Tibial artery (tissue), 4 donors: ENCODE measurements around the gene SLC44A3.

Source experiments
- DNase-seq, 2 donors: peaks; one replicate each; pipeline ENCODE4 v3.0.0-alpha.2; 2019
- H3K27ac ChIP-seq, 2 donors: fragments of 200-600 bp; sonication (generic) in 1 of 2; 1 replicate in 1 of 2; 2 replicates in 1 of 2; pipeline ENCODE4 v1.5.1; 2018 to 2019; ENCODE audit warnings: mild to moderate bottlenecking in 1 of 2
- H3K27me3 ChIP-seq, 2 donors: fragments of 200-600 bp; sonication (generic) in 1 of 2; one replicate each; pipeline versions ENCODE4 v1.5.1 to v1.6.0; 2016 to 2019
- H3K36me3 ChIP-seq, 3 donors: fragments of 200-600 bp; sonication (generic) in 2 of 3; one replicate each; pipeline ENCODE4 v1.5.1; 2016 to 2019; ENCODE audit warnings: mild to moderate bottlenecking in 2 of 3
- H3K4me1 ChIP-seq, 4 donors: fragments of 200-600 bp; sonication (generic) in 2 of 4; 1 replicate in 3 of 4; 2 replicates in 1 of 4; pipeline ENCODE4 v1.5.1; 2016 to 2019
- H3K4me3 ChIP-seq, 2 donors: fragments of 200-600 bp; sonication (generic) in 1 of 2; 1 replicate in 1 of 2; 2 replicates in 1 of 2; pipeline ENCODE4 v1.5.1; 2018 to 2019; ENCODE audit warnings: mild to moderate bottlenecking in 2 of 2
- H3K9me3 ChIP-seq, 3 donors: fragments of 200-600 bp; sonication (generic) in 1 of 3; one replicate each; pipeline ENCODE4 v1.5.1; 2016 to 2019
- intact Hi-C: fragments of 100-400 bp; cut with DNase I; formaldehyde crosslinking; loops from one replicate; pipeline ENCODE4 v1.15.0; 2023; ENCODE audit warnings: low total_unique reads
- TF ChIP-seq, protein P1 (sequence below), 2 experiments: fragments of 200-600 bp in 1 of 2; fragments of 450-650 bp in 1 of 2; IDR thresholded peaks; one replicate each; pipeline ENCODE4 v1.5.1; 2017 to 2019; ENCODE audit warnings: antibody characterized with exemption in 2 of 2, mild to moderate bottlenecking in 1 of 2, moderate library complexity in 1 of 2

The SLC44A3 gene

DNA sequence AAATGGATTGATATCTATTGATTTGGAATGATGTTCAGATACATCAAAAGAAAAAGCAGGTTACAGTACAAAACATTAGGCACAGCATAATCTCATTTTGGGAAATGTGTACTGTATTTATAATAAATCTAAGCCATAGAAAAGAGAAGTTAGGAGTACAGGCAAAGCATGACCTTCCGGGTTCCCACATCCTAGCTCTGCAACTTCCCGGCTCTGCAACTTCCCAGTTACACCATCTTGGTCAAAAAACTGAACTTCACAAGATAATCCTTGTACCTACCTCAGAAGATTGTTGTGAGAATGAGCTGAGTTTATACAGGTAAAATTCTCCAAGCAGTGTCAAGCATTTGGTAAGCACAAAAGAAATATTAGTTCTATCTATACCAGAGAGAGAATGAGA is 21.7 kb upstream of the SLC44A3 start:
- TF ChIP-seq, protein P1, sequence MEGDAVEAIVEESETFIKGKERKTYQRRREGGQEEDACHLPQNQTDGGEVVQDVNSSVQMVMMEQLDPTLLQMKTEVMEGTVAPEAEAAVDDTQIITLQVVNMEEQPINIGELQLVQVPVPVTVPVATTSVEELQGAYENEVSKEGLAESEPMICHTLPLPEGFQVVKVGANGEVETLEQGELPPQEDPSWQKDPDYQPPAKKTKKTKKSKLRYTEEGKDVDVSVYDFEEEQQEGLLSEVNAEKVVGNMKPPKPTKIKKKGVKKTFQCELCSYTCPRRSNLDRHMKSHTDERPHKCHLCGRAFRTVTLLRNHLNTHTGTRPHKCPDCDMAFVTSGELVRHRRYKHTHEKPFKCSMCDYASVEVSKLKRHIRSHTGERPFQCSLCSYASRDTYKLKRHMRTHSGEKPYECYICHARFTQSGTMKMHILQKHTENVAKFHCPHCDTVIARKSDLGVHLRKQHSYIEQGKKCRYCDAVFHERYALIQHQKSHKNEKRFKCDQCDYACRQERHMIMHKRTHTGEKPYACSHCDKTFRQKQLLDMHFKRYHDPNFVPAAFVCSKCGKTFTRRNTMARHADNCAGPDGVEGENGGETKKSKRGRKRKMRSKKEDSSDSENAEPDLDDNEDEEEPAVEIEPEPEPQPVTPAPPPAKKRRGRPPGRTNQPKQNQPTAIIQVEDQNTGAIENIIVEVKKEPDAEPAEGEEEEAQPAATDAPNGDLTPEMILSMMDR (IDR thresholded peaks at IDR 0.05): no peak
- no peaks in the 10 kb centered on the region for H3K36me3 ChIP-seq
- no peaks in the 10 kb centered on the region for H3K27me3 ChIP-seq
- no peaks in the 10 kb centered on the region for H3K9me3 ChIP-seq
- no peak overlapping the region for H3K27ac ChIP-seq
- H3K4me3 ChIP-seq: no peak overlapping the region
- DNase-seq: no peak
- intact Hi-C loops: loop anchor here (10.0 kb wide), 1 partner anchor 154 kb away; no protein-coding TSS in a partner anchor
- H3K4me1 ChIP-seq: peaks cover 0 to 36% (median 11%) of the 10 kb centered on the region in 4 donors

DNA sequence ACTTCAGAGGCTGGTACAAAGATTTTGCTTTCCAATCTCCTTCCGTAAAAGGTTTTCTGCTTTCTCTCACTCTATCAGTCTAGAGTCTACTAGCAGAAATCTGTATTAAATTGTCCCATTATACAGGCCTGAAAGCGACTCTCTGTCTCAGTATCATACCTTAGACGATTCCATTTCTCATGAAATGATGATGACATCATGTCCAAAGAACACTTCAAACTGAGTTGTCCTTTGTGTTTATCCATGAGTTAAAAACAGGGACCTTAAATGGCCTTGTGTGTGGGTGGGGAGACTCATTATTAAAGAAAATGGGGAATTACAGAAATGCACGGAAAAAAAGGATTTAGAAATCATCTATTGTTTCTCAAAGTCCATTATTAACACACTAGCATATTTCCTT is 21.0 kb upstream of the SLC44A3 start:
- Histone ChIP-seq H3K4me3 (no peak overlapping the region), H3K9me3 (no peaks in the 10 kb centered on the region), H3K27ac (no peak overlapping the region), H3K27me3 (no peaks in the 10 kb centered on the region), H3K36me3 (no peaks in the 10 kb centered on the region), H3K4me1 (peaks cover 0 to 29% (median 8%) of the 10 kb centered on the region in 4 donors)
- no peak for DNase-seq
- intact Hi-C loops: loop anchor here (10.0 kb wide), 1 partner anchor 154 kb away; no protein-coding TSS in a partner anchor
- TF ChIP-seq, protein P1 (IDR thresholded peaks at IDR 0.05): no peak

GRCh38 chr1:94801919-94802546 is 18.1 kb upstream of the SLC44A3 start:
- TF ChIP-seq, protein P1 (IDR thresholded peaks at IDR 0.05): peak; percentile 42 to 49
- peak overlapping the region; percentile 15 to 39 for H3K4me3 ChIP-seq
- peak in 1 of 2 donors; percentile 29 for DNase-seq

DNA sequence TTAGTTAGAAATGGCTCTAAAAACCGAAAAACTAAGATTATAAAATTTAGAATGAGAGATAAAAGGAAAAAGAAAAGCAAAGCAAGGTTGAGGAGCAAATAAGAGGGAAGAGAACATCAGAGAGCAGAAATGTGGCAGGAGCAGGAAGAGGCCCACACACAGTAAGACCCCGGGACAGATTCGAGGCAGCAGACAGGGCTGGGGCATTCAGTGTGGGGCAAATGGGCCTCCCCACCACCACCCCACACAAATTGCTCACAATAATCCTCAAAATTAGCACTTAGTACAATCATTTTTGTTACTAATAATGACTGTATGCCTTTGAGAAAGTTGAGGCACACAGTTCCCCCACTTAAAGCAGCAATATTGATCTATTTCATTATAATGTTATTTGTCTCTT is 17.1 kb upstream of the SLC44A3 start:
- H3K27ac ChIP-seq: no peak overlapping the region
- H3K4me1 ChIP-seq: peaks cover 0 to 13% (median 8%) of the 10 kb centered on the region in 4 donors
- H3K4me3 ChIP-seq: no peak overlapping the region
- H3K36me3 ChIP-seq: no peaks in the 10 kb centered on the region
- H3K9me3 ChIP-seq: no peaks in the 10 kb centered on the region
- no peak for DNase-seq
- intact Hi-C loops: loop anchor here (5.0 kb wide), 1 partner anchor 281 kb away; no protein-coding TSS in a partner anchor
- TF ChIP-seq, protein P1 (IDR thresholded peaks at IDR 0.05): no peak
- H3K27me3 ChIP-seq: no peaks in the 10 kb centered on the region

More at GRCh38 chr1:94801919-94802546, 18.1 kb upstream of the SLC44A3 start:
- Histone ChIP-seq H3K36me3 (no peaks in the 10 kb centered on the region), H3K27ac (peak overlapping the region; percentile 50 to 57), H3K9me3 (no peaks in the 10 kb centered on the region), H3K4me1 (peaks cover 0 to 24% (median 8%) of the 10 kb centered on the region in 4 donors), H3K27me3 (no peaks in the 10 kb centered on the region)
- intact Hi-C loops: loop anchor here (5.0 kb wide), 1 partner anchor 280 kb away; no protein-coding TSS in a partner anchor

DNA sequence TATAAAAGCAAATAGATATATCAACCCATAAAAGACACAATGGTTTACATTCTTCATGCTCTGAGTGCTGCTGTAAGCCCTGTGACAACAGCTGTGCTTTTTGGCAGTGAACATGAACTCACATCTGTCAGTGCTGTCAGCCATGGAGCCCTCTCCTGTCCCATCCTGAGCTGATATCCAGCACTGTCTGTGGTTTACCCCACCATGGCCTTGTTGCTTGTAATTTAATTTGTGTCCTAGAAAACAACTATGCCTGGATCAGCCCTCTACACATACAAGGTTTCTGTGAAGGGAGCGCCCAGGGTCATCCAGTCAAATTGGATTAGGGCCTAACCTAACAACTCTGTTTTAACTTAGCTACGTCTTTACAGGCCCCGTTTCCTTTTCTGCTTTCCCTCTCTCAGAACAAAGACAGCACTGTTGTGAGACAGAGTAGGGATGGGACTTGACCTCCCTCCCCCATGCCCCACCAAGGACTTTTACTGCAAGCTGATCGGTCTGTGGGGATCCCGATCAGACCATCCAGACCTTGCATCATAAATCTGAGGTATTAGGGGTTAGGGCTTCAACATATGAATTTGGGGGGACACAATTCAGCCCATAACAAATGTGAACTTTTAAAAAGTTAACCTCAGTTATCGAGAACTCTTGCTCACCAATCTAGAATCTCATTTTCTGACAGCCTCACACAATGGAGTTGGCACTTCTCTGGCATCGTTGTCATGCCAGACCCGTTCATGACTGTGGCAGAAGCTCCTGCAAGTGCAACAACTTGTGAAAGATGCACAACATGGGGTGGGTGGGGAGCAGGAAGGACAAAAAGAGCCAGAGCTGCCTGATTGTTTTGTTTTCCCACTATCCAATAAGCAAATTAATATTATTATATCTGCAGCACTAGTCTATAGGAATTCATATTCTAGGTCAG is 16.4 kb upstream of the SLC44A3 start:
- H3K36me3 ChIP-seq: no peaks in the 10 kb centered on the region
- no peak for DNase-seq
- H3K27ac ChIP-seq: peak overlapping the region in 1 of 2 donors; percentile 15
- no peaks in the 10 kb centered on the region for H3K27me3 ChIP-seq
- intact Hi-C loops: loop anchor here (5.0 kb wide), 1 partner anchor 281 kb away; no protein-coding TSS in a partner anchor
- no peak overlapping the region for H3K4me3 ChIP-seq
- H3K9me3 ChIP-seq: no peaks in the 10 kb centered on the region
- H3K4me1 ChIP-seq: peaks cover 0 to 12% (median 6%) of the 10 kb centered on the region in 4 donors
- TF ChIP-seq, protein P1 (IDR thresholded peaks at IDR 0.05): no peak
